ENCODE measurements around the gene OR5K2. TPM values are rescaled to one million over a fixed set of nuclear protein-coding genes. Genes with fewer than 3 reads are reported as not detected.

OR5K2 gene
- total RNA-seq, 1 experiment from 2014 or later = not detected

DNA sequence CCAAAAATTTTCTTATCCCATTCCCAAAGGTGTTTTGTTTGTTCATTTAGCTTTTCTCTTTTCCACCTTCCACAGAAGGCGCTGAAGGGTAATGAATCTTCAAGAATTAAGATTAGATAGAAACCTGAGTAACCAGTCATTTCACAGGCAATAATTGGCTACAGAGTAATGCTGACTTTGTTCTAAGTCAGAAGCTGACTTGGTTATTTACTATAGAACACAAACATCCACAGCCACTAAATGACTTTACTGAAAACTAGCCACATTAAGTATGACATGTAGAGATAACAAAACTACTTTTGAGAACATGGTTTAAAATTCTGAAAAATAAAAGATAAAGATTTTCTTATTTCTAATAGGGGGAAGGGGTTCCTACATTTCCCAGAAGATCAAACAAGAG is 17.5 kb downstream of the OR5K2 start:
- ChIA-PET CTCF (no interaction called here), POLR2A (ENCODE audit: low non-redundant PET) (no interaction called here)
- H3K9me3 ChIP-seq (ENCODE audit: low read depth, low read length, poor library complexity, severe bottlenecking) = no peaks in the 10 kb centered on the region
- no peak overlapping the region for H3K4me3 ChIP-seq (ENCODE audit: low read depth, low read length, poor library complexity, severe bottlenecking)
- H3K36me3 ChIP-seq (ENCODE audit: insufficient read depth, low read length, poor library complexity, severe bottlenecking) = peaks cover 27% of the 10 kb centered on the region
- H3K27ac ChIP-seq (ENCODE audit: low read depth, low read length, poor library complexity, severe bottlenecking) = no peak overlapping the region
- BruUV-seq (replicated peaks) = no TSS peak
- no peak for DNase-seq (ENCODE audit: low spot score)
- intact Hi-C loops (cut with micrococcal nuclease; ENCODE audit: unreplicated experiment) = no loop called here
- no peak for TF ChIP-seq EZH2 (IDR thresholded peaks at IDR 0.05; ENCODE audit: borderline replicate concordance, low read depth, low read length, poor library complexity, severe bottlenecking)
- TF ChIP-seq, protein P1, sequence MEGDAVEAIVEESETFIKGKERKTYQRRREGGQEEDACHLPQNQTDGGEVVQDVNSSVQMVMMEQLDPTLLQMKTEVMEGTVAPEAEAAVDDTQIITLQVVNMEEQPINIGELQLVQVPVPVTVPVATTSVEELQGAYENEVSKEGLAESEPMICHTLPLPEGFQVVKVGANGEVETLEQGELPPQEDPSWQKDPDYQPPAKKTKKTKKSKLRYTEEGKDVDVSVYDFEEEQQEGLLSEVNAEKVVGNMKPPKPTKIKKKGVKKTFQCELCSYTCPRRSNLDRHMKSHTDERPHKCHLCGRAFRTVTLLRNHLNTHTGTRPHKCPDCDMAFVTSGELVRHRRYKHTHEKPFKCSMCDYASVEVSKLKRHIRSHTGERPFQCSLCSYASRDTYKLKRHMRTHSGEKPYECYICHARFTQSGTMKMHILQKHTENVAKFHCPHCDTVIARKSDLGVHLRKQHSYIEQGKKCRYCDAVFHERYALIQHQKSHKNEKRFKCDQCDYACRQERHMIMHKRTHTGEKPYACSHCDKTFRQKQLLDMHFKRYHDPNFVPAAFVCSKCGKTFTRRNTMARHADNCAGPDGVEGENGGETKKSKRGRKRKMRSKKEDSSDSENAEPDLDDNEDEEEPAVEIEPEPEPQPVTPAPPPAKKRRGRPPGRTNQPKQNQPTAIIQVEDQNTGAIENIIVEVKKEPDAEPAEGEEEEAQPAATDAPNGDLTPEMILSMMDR (conservative IDR thresholded peaks at IDR 0.05; ENCODE audit: low read depth, low read length) = no peak
- H3K27me3 ChIP-seq (replicated peaks; ENCODE audit: insufficient read depth, low read depth, low read length, poor library complexity) = no peaks in the 10 kb centered on the region
- no peaks in the 10 kb centered on the region for H3K4me1 ChIP-seq (ENCODE audit: insufficient read depth, low read length, poor library complexity, severe bottlenecking)

DNA sequence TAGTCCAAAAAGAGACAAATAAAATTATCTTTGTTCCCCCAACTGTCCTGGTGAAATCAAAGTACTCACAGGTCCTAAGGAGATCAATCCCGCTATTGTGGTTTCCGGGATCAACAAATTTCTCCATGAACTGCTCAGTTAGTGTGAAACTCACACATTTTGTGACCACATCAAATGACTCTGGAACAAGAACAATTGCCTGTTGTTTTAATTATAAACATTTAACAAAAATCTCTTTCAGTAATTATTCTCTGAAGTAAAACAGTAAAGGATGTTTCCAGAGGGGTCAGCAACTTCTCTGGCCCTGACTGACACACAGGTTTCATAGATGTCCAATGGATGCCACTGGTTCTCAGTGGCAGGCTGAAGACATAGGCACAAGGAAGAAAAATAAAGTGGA is 21.3 kb downstream of the OR5K2 start:
- POLR2A ChIA-PET (ENCODE audit: low non-redundant PET) = no interaction called here

DNA sequence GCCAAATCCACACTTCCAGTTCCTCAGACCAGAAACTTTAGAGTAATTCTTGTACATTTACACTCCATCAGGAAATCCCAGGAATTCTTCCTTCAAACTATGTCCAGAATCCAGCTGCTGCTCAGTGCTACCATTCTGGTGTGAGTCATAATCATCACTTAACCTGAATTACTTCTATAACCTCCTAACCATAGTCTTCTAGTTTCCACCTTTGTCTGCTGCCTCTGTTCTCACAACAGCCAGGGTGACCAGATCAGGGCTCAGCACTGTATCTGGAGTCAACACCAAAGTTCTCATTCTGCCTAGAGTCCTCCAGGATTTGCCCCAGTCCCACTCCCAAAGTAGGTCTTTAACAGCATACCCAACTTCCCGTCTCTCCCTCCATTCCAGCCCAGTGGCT is 21.9 kb downstream of the OR5K2 start:
- intact Hi-C loops (cut with micrococcal nuclease; ENCODE audit: unreplicated experiment) = no loop called here
- peaks cover 36% of the 10 kb centered on the region for H3K36me3 ChIP-seq (ENCODE audit: insufficient read depth, low read length, poor library complexity, severe bottlenecking)
- DNase-seq (ENCODE audit: low spot score) = no peak

More for the DNA sequence above, 21.3 kb downstream of the OR5K2 start:
- no peak overlapping the region for H3K27ac ChIP-seq (ENCODE audit: low read depth, low read length, poor library complexity, severe bottlenecking)
- H3K4me3 ChIP-seq (ENCODE audit: low read depth, low read length, poor library complexity, severe bottlenecking) = no peak overlapping the region
- no peaks in the 10 kb centered on the region for H3K27me3 ChIP-seq (replicated peaks; ENCODE audit: insufficient read depth, low read depth, low read length, poor library complexity)
- CTCF ChIA-PET = no interaction called here
- DNase-seq (ENCODE audit: low spot score) = no peak
- H3K9me3 ChIP-seq (ENCODE audit: low read depth, low read length, poor library complexity, severe bottlenecking) = no peaks in the 10 kb centered on the region
- BruUV-seq (replicated peaks) = no TSS peak
- TF ChIP-seq EZH2 (IDR thresholded peaks at IDR 0.05; ENCODE audit: borderline replicate concordance, low read depth, low read length, poor library complexity, severe bottlenecking) = no peak
- TF ChIP-seq, protein P1 (conservative IDR thresholded peaks at IDR 0.05; ENCODE audit: low read depth, low read length) = no peak
- no peaks in the 10 kb centered on the region for H3K4me1 ChIP-seq (ENCODE audit: insufficient read depth, low read length, poor library complexity, severe bottlenecking)
- intact Hi-C loops (cut with micrococcal nuclease; ENCODE audit: unreplicated experiment) = no loop called here
- H3K36me3 ChIP-seq (ENCODE audit: insufficient read depth, low read length, poor library complexity, severe bottlenecking) = peaks cover 36% of the 10 kb centered on the region

More for the DNA sequence above, 21.9 kb downstream of the OR5K2 start:
- H3K9me3 ChIP-seq (ENCODE audit: low read depth, low read length, poor library complexity, severe bottlenecking) = no peaks in the 10 kb centered on the region
- H3K27me3 ChIP-seq (replicated peaks; ENCODE audit: insufficient read depth, low read depth, low read length, poor library complexity) = no peaks in the 10 kb centered on the region
- POLR2A ChIA-PET (ENCODE audit: low non-redundant PET) = no interaction called here
- H3K4me1 ChIP-seq (ENCODE audit: insufficient read depth, low read length, poor library complexity, severe bottlenecking) = no peaks in the 10 kb centered on the region
- TF ChIP-seq EZH2 (IDR thresholded peaks at IDR 0.05; ENCODE audit: borderline replicate concordance, low read depth, low read length, poor library complexity, severe bottlenecking) = no peak
- TF ChIP-seq, protein P1 (conservative IDR thresholded peaks at IDR 0.05; ENCODE audit: low read depth, low read length) = no peak
- no peak overlapping the region for H3K27ac ChIP-seq (ENCODE audit: low read depth, low read length, poor library complexity, severe bottlenecking)
- no TSS peak for BruUV-seq (replicated peaks)
- no peak overlapping the region for H3K4me3 ChIP-seq (ENCODE audit: low read depth, low read length, poor library complexity, severe bottlenecking)
- CTCF ChIA-PET = no interaction called here

Data from A673 (cell line).